ENCODE results near the gene RAPGEF4.
A peak's percentile ranks its signal among the peaks of the same experiment; 100 is the strongest.

Gene RAPGEF4

DNA sequence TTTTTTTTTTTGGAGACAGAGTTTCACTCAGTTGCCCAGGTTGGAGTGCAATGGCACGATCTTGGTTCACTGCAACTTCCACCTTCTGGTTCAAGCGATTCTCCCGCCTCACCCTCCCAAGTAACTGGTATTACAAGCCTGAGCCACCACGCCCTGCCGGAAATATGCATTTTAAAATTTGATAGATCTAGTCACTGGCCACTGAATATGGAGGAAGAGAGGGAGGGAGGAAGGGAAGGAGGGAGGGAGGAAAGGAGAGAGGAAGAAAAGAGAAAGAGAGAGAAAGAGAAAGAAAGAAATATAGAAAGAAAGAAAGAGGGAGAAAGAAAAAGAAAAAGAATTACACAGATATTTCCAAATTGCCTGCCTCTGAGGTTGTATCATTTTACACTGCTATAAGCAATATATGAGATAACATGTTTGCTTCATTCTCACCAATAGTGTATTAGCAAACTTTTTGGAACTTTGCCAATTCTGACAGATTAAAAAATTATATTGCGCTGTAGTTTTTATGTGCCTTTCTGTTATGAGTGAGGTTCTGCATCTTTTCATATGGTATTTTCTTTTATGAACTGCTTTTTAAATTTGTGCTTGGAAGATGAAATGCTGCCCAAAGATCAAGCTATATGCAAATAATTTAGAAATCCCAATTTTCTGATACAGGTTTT is 178.8 kb downstream of the RAPGEF4 start:
- no peak for DNase-seq

DNA sequence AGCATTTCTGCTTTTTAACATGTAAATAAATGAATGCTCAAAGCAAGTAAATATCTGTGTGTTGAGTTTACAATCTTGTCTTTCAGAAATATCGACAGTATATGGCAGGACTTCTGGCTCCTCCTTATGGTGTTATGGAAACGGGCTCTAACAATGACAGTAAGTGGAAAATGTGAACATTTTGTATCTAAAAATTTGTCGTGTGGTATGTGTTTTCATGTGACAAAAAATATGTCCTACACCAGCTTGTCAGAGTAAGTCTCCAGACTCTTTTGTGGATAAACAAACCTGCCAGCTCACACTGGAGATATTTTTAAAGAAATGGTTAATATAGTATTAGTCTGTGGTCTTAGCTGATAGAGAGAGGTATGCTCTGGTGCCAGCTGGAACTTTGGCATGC is 182.1 kb downstream of the RAPGEF4 start:
- no peak for DNase-seq

DNA sequence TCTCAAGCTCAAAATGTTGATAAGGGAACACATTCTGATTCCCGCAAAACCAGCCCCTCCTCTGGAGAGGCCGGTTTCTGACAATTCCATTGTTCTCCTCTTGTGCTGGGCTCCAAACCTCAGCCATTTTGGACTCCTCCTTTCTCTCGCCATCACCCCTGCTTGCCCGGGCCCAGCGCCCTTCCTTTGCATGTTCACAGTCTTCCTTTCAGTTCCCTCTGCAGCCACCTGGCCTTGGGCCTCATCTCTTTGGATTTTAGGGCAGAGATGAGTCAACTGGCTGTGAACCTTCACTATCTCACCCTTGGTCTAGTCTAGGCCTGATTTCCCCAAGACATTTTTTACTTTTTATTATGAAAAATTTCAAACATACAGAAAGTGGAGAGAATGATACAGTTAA is 184.1 kb downstream of the RAPGEF4 start:
- no peak for DNase-seq

DNA sequence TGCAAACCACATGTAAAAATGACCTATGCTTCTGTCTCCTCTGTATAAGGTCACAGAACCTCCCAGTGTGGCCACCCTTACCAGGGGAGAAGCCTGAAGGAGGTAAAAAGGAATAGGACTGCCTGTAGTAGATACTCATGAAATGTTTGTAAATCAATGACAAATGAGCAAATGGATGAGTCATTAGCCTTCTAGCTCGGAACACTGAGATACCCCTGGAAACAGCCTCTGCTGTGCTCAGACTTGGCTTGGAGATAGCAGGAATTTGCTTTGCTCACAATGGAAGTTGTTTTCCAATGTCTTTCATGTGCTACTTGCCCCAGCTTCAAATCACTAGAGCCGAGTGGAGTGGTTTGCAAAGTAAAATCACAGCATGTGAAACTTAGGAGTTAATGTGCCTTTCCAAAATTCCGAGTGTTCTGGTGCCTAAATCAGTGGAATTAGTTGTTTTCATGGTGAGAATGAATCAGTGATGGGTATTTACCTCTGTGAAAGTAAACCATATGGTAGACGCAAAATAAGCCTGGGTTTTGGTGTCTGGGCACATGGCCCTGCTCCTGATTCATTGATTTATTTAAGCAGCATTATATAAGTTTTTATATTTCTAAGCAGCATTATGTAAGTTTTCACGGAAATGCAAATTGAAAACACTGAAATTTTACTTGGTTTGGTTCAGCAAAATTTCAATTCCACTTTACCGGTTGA is 186.0 kb downstream of the RAPGEF4 start:
- no peak for DNase-seq

DNA sequence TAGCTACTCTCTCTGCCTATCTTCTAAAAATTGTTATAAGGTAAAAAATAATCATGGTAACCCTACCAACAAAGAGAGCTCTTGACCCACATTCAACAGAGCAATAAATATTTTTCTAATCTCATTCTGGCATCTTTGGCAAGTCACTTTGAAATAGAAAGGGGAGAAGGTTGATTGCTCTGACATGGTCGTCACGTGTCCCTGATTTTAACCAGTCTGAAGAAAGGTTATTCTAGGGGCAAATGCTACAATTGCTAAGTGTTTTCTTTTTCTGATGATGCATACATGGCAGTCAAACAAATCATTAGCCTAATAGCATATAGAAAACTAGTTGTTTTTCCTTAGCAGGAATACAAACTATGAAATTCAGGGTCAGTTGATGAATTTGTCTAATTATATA is 186.7 kb downstream of the RAPGEF4 start:
- no peak for DNase-seq

DNA sequence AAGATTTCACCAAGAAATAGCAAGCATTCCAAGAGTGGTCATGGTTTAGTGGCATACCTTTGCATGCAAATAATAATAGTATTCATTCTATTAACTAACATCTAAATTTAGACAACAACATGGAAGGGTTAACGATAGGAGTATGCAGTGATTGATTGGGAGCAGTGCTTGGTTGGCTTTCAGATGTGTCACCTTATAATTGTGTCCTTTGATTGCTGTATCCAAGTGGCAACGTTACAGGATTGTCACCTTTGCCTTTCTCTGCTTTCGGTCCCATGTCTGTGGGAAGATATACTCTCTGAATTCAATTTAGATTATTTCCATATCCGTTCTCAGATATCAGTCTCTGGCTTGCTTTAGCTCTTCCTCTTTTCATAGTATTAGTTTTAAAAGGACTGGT is 187.2 kb downstream of the RAPGEF4 start:
- no peak for DNase-seq

DNA sequence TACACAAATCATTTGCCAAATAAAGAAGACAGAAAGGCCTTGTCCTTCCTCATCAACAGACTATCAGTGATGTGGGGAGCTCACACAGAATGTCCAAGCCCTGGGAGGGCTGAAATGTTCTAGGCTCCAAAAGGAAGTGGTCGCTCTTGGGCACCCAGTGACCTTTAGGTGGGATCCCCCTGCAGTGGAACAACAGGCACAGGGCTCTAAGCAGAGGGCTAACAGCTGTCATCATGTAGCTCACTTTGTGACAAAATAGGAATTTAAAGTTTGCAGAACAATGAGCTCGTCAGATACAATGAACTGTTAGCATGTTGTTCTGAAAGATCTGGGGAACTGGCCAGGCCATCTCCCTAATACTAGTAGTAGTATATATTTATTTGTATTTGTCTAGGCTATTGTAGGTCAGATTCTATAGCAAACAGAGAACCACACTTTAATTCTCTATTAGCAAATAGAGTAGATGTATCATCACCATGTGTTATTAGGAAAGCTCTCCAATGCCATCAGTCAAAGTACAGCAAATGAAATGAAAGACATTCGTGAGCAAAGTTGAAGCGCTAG is 188.5 kb downstream of the RAPGEF4 start:
- DNase-seq, result no peak

DNA sequence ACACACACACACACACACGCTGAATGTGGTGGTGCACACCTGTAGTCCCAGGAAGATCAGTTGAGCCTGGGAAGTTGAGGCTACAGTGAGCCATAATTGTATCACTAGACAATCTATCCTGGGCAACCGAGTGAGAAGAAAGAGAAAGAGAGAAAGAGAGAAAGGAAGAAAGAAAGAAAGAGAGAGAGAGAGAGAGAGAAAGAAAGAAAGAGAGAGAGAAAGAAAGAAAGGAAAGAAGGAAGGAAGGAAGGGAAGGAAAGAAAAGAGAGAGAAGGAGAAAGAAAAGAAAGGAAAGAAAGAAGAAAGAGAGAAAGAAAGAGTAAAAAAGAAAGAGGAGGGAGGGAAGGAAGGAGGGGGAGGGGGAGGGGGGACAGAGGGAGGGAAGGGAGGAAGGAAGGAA is 190.0 kb downstream of the RAPGEF4 start:
- no peak for DNase-seq

DNA sequence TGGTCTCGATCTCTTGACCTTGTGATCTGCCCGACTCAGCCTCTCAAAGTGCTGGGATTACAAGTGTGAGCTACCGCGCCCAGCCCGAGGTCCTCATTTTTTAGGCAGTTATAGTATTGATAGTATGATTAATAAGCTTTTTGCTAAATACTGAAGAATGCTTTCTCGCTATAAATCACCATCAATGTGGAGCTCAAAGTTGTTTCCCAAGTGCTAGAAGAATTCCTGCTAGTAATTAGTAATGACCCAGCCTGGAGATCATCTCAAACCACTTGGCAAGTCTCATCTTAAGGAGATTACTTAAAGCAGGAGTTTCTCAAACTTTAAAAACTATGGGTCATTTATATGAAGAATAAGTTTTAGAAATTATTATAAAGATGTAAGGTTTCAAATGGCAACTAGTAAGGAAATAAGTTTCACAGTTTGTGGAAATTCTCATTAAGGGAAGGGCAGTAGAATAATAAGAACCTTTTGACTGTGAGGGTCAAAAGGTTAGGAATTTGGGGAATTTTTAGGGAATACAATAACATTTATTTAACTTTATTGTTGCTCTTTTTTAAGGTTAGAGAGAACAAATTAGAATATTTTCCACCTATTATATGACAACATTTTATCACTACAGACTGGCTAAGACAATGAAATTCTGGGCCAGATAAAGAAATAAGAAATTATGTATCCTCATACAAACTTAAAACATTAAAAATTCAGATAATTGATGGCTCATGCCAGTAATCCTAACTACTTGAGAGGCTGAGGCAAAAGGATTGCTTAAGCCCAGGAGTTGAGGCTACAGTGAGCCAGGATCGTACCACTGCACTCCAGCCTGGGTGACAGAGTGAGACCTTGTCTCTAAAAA is 191.4 kb downstream of the RAPGEF4 start:
- DNase-seq, result no peak

DNA sequence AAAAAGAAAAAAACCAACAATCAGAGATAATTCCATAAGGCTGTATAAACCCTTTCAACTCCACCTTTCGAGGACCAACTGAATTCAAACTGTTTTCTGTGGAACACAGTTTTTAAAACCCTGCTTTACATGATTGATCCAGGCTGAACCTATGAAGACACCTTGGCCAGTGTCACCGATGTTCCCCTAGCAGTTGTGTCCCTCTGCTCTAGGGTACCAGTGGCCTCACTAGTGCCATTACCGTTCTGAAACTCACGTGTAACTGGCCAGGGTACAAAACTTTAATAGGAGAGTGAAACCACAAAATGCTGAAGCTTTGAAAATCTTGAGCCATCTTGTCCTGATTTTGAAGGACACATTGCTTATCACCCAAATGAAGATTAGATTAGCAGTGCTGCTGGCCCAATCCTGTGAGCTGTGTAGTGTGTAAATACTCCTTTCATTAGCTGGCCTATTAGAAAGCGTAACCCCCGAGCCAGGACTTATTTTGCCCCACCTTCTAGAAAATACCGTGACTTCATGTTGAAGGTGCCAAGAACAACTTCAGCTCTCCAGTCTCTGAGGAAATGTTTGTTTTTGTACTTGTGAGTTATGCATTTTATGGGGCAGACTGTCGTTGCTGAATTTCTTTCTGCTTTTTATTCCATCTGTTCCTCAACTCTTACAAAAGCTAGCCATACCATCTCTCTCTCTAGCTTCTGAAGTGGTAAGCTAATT is 192.2 kb downstream of the RAPGEF4 start:
- no peak for DNase-seq

DNA sequence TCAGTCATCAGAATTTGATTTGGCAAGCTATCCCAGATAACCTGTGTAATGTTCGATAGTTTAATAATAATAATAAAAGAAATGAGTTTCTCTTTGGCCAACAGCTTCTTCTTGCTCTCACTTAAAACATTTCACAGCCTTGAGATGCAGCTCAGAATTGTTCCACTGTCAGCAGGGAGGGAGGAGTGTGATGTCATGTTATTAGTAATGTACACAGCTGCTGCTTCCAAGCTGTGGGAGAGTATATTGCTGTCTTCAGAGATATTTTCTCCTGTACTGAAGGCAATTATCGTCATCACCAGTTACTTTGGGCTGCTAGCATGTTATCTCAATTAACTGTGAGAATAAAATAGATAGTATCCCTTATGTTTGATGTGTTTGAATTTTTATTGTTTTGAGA is 193.1 kb downstream of the RAPGEF4 start:
- no peak for DNase-seq

DNA sequence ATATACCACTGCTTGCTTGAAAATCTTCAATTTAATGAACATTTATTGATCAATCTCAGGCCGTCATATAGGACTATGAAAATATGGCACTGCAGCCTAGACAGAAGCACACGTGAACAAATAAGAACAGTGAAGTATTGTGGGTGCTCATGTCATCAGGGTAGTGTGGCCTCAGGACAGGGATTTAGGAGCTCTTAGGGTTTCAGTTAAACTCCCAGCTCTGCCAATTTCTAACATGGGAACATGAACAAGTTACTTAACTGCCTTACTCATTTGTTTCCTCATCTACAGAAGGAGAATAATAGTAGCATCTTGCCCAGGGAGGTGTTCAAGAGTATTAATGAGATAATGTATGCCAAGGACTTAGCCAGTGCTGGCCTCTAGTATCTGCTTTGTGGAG is 194.0 kb downstream of the RAPGEF4 start:
- DNase-seq, result no peak

DNA sequence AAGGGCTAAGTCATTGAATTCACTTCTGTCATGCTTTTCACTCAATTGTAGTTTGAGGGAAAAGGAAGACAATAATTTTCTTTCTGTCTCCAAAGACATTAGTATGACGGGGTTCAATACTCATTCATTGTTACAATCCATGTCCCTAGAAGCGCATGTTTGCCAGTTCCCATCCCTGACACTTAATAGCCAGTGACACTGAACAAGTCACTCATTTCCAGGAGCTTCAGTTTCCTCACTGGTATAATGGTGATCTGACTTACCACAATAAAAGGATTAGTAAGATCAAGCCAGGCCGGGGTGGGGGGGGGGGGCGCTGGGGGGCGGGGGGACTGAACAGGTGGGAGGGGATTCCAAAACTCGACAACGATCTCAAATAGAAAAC is 195.2 kb downstream of the RAPGEF4 start:
- DNase-seq, result no peak

DNA sequence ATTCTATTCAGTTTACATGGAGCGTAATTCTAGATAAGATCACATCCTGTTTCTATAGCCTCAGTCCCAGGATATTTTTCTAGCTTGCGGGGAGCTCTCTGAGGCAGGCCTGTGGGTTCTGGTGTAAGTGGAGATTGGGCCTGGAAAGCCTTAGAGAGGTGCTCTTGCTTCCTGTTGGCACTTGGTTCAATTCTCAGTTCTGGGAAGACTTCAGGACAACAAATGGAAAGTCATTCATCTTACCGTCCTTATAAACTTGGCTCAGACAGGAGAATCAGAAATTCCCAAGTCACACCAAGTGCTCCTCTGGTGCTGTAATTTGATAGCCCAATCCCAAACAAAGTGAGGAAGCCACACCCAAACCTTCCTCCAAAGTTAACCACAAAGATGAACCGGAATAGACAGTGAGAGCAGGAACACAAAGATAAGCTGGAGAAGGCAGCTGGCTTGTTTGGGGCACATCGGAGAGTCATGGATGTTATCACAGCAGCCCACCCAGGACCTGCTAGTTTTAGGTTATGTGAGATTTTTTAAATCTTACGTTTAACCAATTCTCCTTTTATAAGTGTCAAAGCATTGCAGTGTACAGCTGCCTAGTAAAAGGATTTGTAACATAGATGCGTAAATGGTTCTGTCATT is 195.7 kb downstream of the RAPGEF4 start:
- DNase-seq, result no peak

DNA sequence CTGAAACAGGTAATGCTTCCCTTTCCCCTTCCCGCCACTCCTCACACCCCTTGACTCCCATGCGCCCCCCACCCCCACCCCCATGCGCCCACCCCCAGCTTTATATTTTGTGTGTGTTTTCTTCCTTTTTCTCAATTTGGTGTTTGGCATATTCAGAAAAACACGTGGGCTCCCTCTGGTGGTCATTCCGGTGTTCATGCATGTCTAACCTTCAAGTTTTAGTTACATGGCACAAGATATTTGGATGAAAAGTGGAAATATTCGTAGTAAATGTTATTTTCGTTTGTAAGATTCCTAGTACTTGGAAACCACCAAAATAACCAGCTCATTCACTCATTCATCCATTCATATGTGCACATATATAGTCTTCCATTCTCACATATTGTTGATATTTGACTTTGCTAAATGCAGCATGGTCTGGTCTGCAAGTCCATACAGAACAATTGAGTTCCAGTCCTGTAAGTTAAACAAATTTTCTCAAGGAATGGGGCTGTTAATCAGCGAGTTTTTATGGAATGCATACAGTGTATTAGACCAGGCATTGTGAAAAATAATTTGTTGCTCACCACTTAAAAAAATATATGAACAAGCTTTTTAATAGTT is 196.4 kb downstream of the RAPGEF4 start:
- DNase-seq, result peak; percentile 63

DNA sequence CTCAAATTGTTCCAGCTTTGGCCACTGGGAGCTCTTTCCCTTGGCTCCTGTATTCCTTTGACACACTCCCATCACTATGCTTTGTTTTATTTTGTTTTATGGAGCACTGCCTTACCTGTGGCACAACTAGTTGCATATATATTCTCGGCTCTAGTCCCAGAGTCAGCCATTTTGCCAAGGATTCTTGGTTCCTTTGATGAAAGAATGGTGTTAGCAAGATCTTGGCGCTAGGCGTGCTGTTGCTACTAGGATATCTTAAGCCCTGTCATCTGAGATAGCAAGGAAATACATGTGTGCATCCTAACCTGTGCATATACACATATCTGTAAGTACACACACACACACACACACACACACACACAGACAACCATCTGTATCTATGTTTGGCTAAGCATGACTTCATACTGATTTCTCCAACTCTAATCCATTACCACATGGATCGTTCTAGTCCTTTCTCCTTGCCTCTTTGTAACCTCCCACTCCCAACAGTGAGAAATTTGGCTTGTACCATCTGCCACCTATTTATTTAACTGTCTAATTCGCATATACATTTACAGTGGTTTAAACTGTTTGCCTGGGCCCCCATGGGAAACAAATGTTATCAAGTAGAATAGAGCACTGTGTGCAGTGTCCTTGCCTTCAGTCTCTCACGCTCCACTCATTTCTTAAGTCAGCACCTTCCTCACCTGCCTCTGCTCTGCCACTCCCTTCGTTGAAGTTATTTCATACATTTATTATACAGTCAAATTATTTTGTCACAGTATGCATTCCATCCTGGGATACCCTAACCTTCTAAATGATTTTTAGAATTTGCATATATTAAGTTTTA is 202.5 kb downstream of the RAPGEF4 start:
- DNase-seq, result no peak

DNA sequence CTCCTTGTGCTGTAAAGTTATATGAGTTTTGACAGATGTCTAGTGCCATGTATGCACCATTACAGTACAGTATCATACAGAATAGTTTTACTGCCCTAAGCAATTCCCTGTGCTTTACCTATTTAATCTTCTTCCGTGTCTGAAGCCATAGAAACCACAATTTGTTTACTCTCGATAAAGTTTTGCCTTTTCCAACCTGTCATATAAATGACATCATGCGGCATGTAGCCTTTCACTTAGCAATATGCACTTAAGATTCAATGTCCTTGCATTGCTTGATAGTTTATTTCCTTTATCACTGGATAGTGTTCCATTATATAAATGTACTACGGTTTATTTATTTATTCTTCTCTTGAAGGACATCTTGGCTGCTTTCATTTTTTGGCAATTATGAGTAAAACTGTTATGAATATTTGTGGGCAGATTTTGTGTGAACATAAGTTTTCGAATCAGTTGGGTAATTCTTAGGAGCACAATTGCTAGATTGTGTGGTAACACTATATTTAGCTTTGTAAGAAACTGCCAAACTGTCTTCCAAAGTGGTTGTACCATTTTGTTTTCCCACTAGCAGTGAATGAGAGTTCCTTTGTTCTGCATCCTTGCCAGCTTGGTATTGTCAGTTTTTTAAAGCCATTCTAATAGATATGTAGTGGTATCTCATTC is 203.2 kb downstream of the RAPGEF4 start:
- DNase-seq, result no peak

DNA sequence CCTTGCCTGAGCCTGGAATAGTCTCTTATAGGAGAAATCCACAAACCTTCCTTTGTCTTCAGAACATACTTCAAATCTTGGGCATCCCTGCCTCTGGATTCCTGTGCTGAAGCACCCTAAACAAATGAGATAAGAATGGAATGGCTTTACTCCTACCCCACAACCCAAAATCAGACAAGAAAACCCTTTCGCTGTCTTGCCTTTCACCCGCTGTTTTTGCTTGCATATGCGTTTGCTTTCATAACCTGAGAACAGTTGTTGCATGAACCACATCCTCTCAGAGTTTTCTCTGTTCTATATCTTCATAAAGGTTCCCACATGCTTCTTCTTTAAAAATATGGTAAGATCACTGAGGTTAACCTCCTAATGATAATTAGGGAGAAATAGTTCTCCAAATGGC is 207.9 kb downstream of the RAPGEF4 start:
- DNase-seq, result no peak

DNA sequence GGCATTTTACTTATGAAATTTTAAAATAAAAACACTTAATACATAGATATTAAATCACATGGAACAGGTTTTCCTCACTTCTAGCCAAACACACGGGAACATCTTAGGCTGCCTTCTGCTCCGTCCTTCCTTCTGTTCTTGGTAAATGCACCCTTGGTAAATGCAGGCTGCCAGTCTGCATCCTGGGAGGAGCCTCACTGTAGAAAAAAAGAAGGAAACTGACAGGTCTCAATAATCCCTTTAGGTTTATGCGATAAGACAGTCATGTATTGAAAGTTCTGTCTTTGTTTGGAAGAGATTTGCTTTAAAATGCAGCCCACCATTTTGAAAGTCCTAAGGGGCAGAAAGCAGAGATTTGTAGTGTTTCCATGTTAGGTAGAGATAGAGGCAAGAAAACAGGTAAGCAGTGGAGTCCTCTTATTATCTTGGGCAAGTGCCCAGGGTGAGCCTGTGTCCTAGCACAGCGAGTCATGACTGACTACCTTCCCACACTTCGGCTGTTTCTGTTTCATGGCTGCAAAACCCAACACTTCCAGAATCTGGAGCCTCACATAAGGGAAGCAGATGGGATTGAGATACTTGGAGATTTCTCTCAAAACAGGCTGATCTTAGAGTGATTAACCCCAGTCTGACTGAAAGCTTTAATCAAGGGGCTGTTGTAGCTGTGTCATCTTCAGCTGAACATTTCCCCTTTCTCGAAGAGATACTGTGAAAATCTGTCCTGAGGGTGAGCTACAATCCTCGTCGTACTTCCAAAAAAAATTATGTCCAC is 208.6 kb downstream of the RAPGEF4 start:
- no peak for DNase-seq
